Measurements from ENCODE around the gene CSTF2. TPM values are rescaled to one million over a fixed set of nuclear protein-coding genes. Genes with fewer than 3 reads are reported as not detected.

The CSTF2 gene
- total RNA-seq, 1 donor from 2014 or later: 17.2 TPM

DNA sequence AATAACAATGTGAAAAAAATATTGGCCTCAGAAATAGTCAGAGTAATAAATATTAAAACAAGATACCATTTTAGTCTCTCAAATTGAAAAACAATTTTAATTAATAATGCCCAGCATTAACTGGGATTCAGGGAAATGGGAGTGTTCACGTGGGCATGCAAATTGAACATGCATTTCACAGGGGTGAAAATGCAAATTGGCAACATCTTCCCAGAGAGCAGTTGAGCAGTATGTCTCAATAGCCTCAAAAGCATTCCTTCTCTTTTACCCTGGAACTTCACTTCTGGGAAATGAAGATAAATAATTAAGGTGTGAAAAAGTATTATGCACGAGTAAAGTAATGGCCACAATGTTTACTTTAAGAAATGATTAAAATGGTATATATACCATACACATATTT is 32.6 kb downstream of the CSTF2 start:
- H3K36me3 Mint-ChIP-seq (ENCODE audit: unreplicated experiment): no peaks in the 10 kb centered on the region
- DNase-seq: no peak
- H3K27me3 Mint-ChIP-seq (ENCODE audit: unreplicated experiment): peaks cover 1% of the 10 kb centered on the region
- no peak overlapping the region for H3K4me3 Mint-ChIP-seq (ENCODE audit: unreplicated experiment)
- TF ChIP-seq, protein P1, sequence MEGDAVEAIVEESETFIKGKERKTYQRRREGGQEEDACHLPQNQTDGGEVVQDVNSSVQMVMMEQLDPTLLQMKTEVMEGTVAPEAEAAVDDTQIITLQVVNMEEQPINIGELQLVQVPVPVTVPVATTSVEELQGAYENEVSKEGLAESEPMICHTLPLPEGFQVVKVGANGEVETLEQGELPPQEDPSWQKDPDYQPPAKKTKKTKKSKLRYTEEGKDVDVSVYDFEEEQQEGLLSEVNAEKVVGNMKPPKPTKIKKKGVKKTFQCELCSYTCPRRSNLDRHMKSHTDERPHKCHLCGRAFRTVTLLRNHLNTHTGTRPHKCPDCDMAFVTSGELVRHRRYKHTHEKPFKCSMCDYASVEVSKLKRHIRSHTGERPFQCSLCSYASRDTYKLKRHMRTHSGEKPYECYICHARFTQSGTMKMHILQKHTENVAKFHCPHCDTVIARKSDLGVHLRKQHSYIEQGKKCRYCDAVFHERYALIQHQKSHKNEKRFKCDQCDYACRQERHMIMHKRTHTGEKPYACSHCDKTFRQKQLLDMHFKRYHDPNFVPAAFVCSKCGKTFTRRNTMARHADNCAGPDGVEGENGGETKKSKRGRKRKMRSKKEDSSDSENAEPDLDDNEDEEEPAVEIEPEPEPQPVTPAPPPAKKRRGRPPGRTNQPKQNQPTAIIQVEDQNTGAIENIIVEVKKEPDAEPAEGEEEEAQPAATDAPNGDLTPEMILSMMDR (IDR thresholded peaks at IDR 0.05; ENCODE audit: partially characterized antibody, unreplicated experiment): no peak
- H3K9me3 Mint-ChIP-seq (ENCODE audit: unreplicated experiment): no peaks in the 10 kb centered on the region
- no peaks in the 10 kb centered on the region for H3K4me1 Mint-ChIP-seq (ENCODE audit: low read depth, unreplicated experiment)
- no peak overlapping the region for H3K27ac Mint-ChIP-seq (ENCODE audit: unreplicated experiment)

DNA sequence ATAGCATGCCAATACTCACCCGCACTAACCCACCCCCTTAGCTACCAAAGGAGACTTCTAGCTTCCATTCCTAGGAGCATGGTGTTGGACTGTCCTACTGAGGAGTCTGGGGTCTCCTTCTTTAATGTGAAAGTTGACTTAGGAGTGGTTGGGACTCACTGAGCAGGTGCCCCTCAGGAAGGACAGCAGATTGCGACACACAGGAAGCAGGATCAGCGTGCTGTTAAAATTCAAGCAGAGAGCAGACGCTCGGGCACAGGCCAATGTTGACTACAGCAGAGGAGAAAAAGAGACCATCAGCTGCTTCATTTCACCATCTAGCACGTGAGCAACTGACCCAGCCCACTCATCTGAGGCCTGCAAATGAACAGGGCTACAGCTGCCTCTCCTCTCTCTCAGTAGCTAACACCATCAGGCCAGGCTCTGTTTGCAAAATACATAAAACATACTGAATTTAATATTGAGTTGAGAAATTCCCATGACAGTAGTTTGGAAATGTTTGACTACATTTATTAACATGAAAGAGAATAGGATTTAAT is 43.2 kb downstream of the CSTF2 start:
- Mint-ChIP-seq H3K27ac (ENCODE audit: unreplicated experiment) (no peak overlapping the region), H3K4me3 (ENCODE audit: unreplicated experiment) (no peak overlapping the region), H3K4me1 (ENCODE audit: low read depth, unreplicated experiment) (no peaks in the 10 kb centered on the region), H3K9me3 (ENCODE audit: unreplicated experiment) (no peaks in the 10 kb centered on the region), H3K36me3 (ENCODE audit: unreplicated experiment) (no peaks in the 10 kb centered on the region), H3K27me3 (ENCODE audit: unreplicated experiment) (no peaks in the 10 kb centered on the region)
- TF ChIP-seq, protein P1 (IDR thresholded peaks at IDR 0.05; ENCODE audit: partially characterized antibody, unreplicated experiment): no peak
- no peak for DNase-seq

DNA sequence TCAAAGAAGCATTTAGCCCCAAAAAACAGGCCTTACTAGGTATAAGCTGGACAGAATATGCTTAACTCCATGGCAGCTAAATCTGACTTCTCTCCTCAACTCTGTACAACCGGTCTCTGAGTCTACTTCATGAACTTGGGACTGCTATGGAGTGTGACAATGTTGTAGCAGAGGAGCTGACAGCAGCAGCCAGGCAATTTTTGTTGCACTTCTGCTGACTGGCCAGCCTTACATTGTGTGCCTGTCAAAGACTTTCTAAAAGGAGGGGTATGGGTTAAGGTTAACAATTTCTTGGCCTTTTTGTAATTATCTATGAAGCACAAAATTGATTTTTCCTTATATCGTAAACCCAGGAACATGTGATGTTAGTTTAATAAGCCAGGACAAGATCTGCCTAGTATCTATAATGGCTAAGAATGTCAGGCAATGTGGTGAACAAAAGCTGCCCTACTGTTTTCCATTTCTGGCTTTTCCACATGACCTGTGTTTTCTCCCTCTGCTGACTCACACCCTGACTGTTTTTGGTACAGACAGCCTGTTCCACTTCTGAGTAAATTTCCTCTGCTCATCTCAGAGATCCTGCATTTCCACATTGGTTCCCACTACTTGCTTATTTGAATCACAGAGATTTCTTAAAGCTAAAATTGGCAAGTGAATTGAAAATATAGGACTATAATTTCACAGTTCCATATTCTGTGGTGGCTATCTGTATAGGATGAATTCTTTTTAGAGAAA is 44.6 kb downstream of the CSTF2 start:
- no peak for DNase-seq

DNA sequence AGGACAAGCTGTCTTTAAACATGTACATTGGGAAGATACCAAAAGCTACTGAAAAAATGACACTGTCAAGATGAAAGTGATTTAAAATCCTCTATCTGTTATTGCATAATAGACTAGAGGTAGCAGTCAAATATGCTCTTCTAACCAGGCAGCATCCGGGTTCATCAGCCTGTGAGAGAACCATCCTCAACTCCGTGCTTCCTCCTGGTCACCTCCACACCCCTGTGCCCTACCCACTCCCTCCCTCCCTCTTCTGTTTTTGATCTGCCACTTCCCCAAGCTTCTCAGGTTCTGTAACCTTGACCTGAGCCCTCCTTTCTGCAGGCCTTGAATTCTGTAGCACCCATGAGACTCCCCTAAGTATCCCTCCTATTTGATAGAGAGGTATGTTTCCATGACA is 48.1 kb downstream of the CSTF2 start:
- no peaks in the 10 kb centered on the region for H3K27me3 Mint-ChIP-seq (ENCODE audit: unreplicated experiment)
- H3K36me3 Mint-ChIP-seq (ENCODE audit: unreplicated experiment): no peaks in the 10 kb centered on the region
- DNase-seq: no peak
- H3K4me3 Mint-ChIP-seq (ENCODE audit: unreplicated experiment): no peak overlapping the region
- no peaks in the 10 kb centered on the region for H3K9me3 Mint-ChIP-seq (ENCODE audit: unreplicated experiment)
- TF ChIP-seq, protein P1 (IDR thresholded peaks at IDR 0.05; ENCODE audit: partially characterized antibody, unreplicated experiment): no peak
- no peak overlapping the region for H3K27ac Mint-ChIP-seq (ENCODE audit: unreplicated experiment)
- H3K4me1 Mint-ChIP-seq (ENCODE audit: low read depth, unreplicated experiment): no peaks in the 10 kb centered on the region

More for the DNA sequence above, 44.6 kb downstream of the CSTF2 start:
- Mint-ChIP-seq H3K4me3 (ENCODE audit: unreplicated experiment) (no peak overlapping the region), H3K4me1 (ENCODE audit: low read depth, unreplicated experiment) (no peaks in the 10 kb centered on the region), H3K36me3 (ENCODE audit: unreplicated experiment) (no peaks in the 10 kb centered on the region), H3K9me3 (ENCODE audit: unreplicated experiment) (no peaks in the 10 kb centered on the region), H3K27me3 (ENCODE audit: unreplicated experiment) (no peaks in the 10 kb centered on the region), H3K27ac (ENCODE audit: unreplicated experiment) (no peak overlapping the region)
- TF ChIP-seq, protein P1 (IDR thresholded peaks at IDR 0.05; ENCODE audit: partially characterized antibody, unreplicated experiment): no peak

DNA sequence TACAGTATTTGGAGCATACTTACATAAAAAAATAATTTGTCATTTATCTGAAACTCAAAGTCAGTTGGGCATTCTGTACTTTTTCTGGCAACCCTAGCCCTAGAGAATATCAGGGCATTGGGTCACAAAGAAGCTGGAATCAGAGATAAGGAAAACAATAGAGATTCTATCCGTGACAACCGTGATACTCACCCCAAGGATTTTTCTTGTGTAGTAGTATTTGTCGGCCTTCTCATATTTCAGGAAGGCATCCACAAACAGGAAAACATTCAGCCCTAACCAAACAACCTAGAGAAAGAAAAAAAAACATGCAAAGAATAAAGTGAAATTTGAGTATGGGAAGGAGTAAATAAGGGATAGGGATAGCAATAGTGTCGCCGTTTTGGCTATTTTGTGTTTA is 50.3 kb downstream of the CSTF2 start:
- Mint-ChIP-seq H3K4me1 (ENCODE audit: low read depth, unreplicated experiment) (no peaks in the 10 kb centered on the region), H3K4me3 (ENCODE audit: unreplicated experiment) (no peak overlapping the region), H3K36me3 (ENCODE audit: unreplicated experiment) (no peaks in the 10 kb centered on the region), H3K27me3 (ENCODE audit: unreplicated experiment) (no peaks in the 10 kb centered on the region), H3K9me3 (ENCODE audit: unreplicated experiment) (no peaks in the 10 kb centered on the region), H3K27ac (ENCODE audit: unreplicated experiment) (no peak overlapping the region)
- DNase-seq: no peak
- TF ChIP-seq, protein P1 (IDR thresholded peaks at IDR 0.05; ENCODE audit: partially characterized antibody, unreplicated experiment): no peak

Data from glutamatergic neuron (in vitro differentiated cells).